ENCODE data around the gene MYH11.
"Not testable (repeated sequence)": the region's sequence is repeated elsewhere in the genome, so short reads cannot be mapped to it uniquely, and the experiment has no call there.

MYH11 gene

GRCh38 chr16:15874745-15875314, 18.0 kb upstream of the MYH11 start:
- DNase-seq = no peak

GRCh38 chr16:15873737-15874136, 16.9 kb upstream of the MYH11 start:
- no peak for DNase-seq

GRCh38 chr16:15873301-15873700, 16.5 kb upstream of the MYH11 start:
- DNase-seq = no peak

GRCh38 chr16:15870011-15870410, 13.2 kb upstream of the MYH11 start:
- DNase-seq = no peak

GRCh38 chr16:15866451-15866850, 9.6 kb upstream of the MYH11 start:
- no peak for DNase-seq

GRCh38 chr16:15865742-15866141, 8.9 kb upstream of the MYH11 start:
- no peak for DNase-seq

GRCh38 chr16:15864939-15865338, 8.1 kb upstream of the MYH11 start:
- no peak for DNase-seq

GRCh38 chr16:15861996-15862395, 5.2 kb upstream of the MYH11 start:
- DNase-seq = no peak

GRCh38 chr16:15858921-15859668, 2.3 kb upstream of the MYH11 start:
- DNase-seq = no peak

- DNase-seq = no peak
Observed at GRCh38 chr16:15857724-15858560, 1.1 kb upstream of the MYH11 start.

GRCh38 chr16:15856182-15856581, 646 bp downstream of the MYH11 start:
- DNase-seq = no peak

GRCh38 chr16:15855704-15856003, 1.2 kb downstream of the MYH11 start:
- DNase-seq = no peak

GRCh38 chr16:15854906-15855703, 1.7 kb downstream of the MYH11 start:
- no peak for DNase-seq

GRCh38 chr16:15854061-15854460, 2.8 kb downstream of the MYH11 start:
- DNase-seq = no peak

- no peak for DNase-seq
Observed at GRCh38 chr16:15853021-15853420, 3.8 kb downstream of the MYH11 start.

- not testable (repeated sequence) for DNase-seq
Observed at GRCh38 chr16:15850555-15850954, 6.3 kb downstream of the MYH11 start.

- DNase-seq = no peak
Observed at GRCh38 chr16:15849209-15849981, 7.4 kb downstream of the MYH11 start.

- DNase-seq = no peak
Observed at GRCh38 chr16:15847611-15848175, 9.1 kb downstream of the MYH11 start.

GRCh38 chr16:15846510-15846909, 10.3 kb downstream of the MYH11 start:
- DNase-seq = no peak

GRCh38 chr16:15843635-15844279, 13.1 kb downstream of the MYH11 start:
- no peak for DNase-seq

- DNase-seq = not testable (repeated sequence)
Observed at GRCh38 chr16:15839204-15839603, 17.6 kb downstream of the MYH11 start.

- no peak for DNase-seq
Observed at GRCh38 chr16:15837761-15838160, 19.1 kb downstream of the MYH11 start.
